K562 (cell line): ENCODE measurements around the gene PRR36. TPM values are rescaled to one million over a fixed set of nuclear protein-coding genes. Genes with fewer than 3 reads are reported as not detected.

Source experiments
- AFF4 ChIP-seq: sonication (generic); formaldehyde crosslinking; IDR thresholded peaks from 2 replicates; pipeline ENCODE4 v1.8.0; 2023; ENCODE audit warnings: mild to moderate bottlenecking, missing genetic modification reagents
- CBX2 ChIP-seq: fragments of 200-600 bp; sonication (generic); IDR thresholded peaks from one replicate; pipeline ENCODE4 v1.6.1; 2012; ENCODE audit warnings: mild to moderate bottlenecking, low read length, inconsistent platforms; ENCODE audit not compliant: insufficient read depth, poor library complexity, severe bottlenecking
- E2F5 ChIP-seq: sonication (generic); formaldehyde crosslinking; IDR thresholded peaks from 2 replicates; pipeline ENCODE4 v1.8.0; 2022; ENCODE audit warnings: mild to moderate bottlenecking, missing genetic modification reagents
- E2F8 ChIP-seq: fragments of 450-650 bp; IDR thresholded peaks from 2 replicates; pipeline ENCODE4 v1.7.1; 2018; ENCODE audit warnings: mild to moderate bottlenecking, low read depth; ENCODE audit not compliant: partially characterized antibody
- ELF4 ChIP-seq: fragments of 450-650 bp; formaldehyde crosslinking; IDR thresholded peaks from 2 replicates; pipeline ENCODE4 v1.4.0; 2022; ENCODE audit warnings: missing genetic modification characterization
- HMGN3 ChIP-seq: IDR thresholded peaks from 2 replicates; pipeline ENCODE4 v1.6.1; 2011; ENCODE audit warnings: borderline replicate concordance, low read depth, mild to moderate bottlenecking, mixed read lengths, low read length; ENCODE audit not compliant: insufficient read length; ENCODE audit errors: extremely low read depth
- KDM2B ChIP-seq: fragments of 250-450 bp; sonication (Bioruptor Pico); IDR thresholded peaks from 2 replicates; pipeline ENCODE4 v1.8.0; 2021; ENCODE audit warnings: mild to moderate bottlenecking, moderate library complexity
- MAFK ChIP-seq: IDR thresholded peaks from 2 replicates; pipeline ENCODE4 v1.6.1; 2011; ENCODE audit warnings: low read length, improper control_type of control experiment
- NR0B1 ChIP-seq: fragments of 450-650 bp; IDR thresholded peaks from one replicate; pipeline ENCODE4 v1.6.1; 2018; ENCODE audit warnings: mild to moderate bottlenecking, moderate library complexity; ENCODE audit not compliant: partially characterized antibody
- POLR2B ChIP-seq: fragments of 450-650 bp; IDR thresholded peaks from 2 replicates; pipeline ENCODE4 v1.6.1; 2018; ENCODE audit warnings: low read depth; ENCODE audit not compliant: partially characterized antibody
- ZBTB33 ChIP-seq: sonication (generic); formaldehyde crosslinking; IDR thresholded peaks from 2 replicates; pipeline ENCODE4 v1.8.1; 2023; ENCODE audit warnings: mild to moderate bottlenecking, missing genetic modification reagents
- ZBTB9 ChIP-seq: fragments of 450-650 bp; formaldehyde crosslinking; IDR thresholded peaks from 2 replicates; pipeline ENCODE4 v1.4.0; 2020; ENCODE audit warnings: mild to moderate bottlenecking, moderate library complexity
- polyA plus RNA-seq, 8 experiments: library from polyadenylated mRNA; depleted of rRNA in 4 of 8; stranded (reverse) in 5 of 8; unstranded in 3 of 8; fragments of >200 nt; fragmentation: Nextera tagmentation in 2 of 8; fragmentation: Illumina TruSeq in 1 of 8; extraction: Ambion mirVana in 2 of 8; extraction: Trizol in 1 of 8; gene quantifications; 2 replicates each; pipeline versions ENCODE4 v1.2.1 to v1.2.3, GENCODE V29; 2011 to 2014; ENCODE audit warnings: inconsistent platforms in 1 of 8, missing spikeins in 1 of 8
- total RNA-seq, 7 experiments: library from RNA; depleted of rRNA in 6 of 7; stranded (reverse); fragments of >200 nt in 6 of 7; fragmentation: Illumina TruSeq in 2 of 7; extraction: Trizol in 2 of 7; gene quantifications; 2 replicates each; pipeline versions ENCODE4 v1.2.1 to v1.2.3, GENCODE V29; 2011 to 2021; ENCODE audit warnings: low replicate concordance in 1 of 7

The PRR36 gene
- total and polyA plus RNA-seq, 9 of the 15 experiments (the other 6 are each of a cell fraction or from before 2014, with no cell fraction given) = 0.05 to 0.42 (median 0.06) TPM; not detected in 6

- TF ChIP-seq AFF4 = no peak
- TF ChIP-seq ZBTB33 (CRISPR knock-in tag) = peak; percentile 49; the same call in 1 of the 2 replicates
- TF ChIP-seq NR0B1 = no peak
- TF ChIP-seq KDM2B (CRISPR knock-in tag) = peak; percentile 78; the same call in 1 of the 2 replicates
- TF ChIP-seq MAFK = no peak
- no peak for TF ChIP-seq E2F5 (CRISPR knock-in tag)
- TF ChIP-seq ELF4 = no peak
- TF ChIP-seq E2F8 = no peak
- TF ChIP-seq CBX2 = no peak
- peak; percentile 50 for TF ChIP-seq POLR2B
- peak; percentile 57 for TF ChIP-seq HMGN3
- TF ChIP-seq ZBTB9 (CRISPR knock-in tag) = no peak; the same call in 1 of the 2 replicates
These were observed 45.7 kb upstream of the PRR36 start, which contains the start of gene SNAPC2 (continued) for GRCh38 chr19:7919610-7920518.
